GM06990 (cell line): ENCODE data around the gene HENMT1.
A peak's percentile ranks its signal among the peaks of the same experiment; 100 is the strongest.
"Not testable (repeated sequence)": the region's sequence is repeated elsewhere in the genome, so short reads cannot be mapped to it uniquely, and the experiment has no call there.

Experiments
- DNase-seq: peaks from one replicate; pipeline ENCODE4 v3.0.0-alpha.2; 2011; ENCODE audit not compliant: insufficient read length; ENCODE audit errors: extremely low read depth
- H3K27me3 ChIP-seq: replicated peaks from 2 replicates; pipeline ENCODE4 v1.6.0; 2011; ENCODE audit warnings: low read length; ENCODE audit not compliant: control insufficient read depth, insufficient read depth
- H3K36me3 ChIP-seq: 2 replicates; pipeline ENCODE4 v1.5.1; 2011; ENCODE audit warnings: low read length; ENCODE audit not compliant: control insufficient read depth, insufficient read depth
- H3K4me3 ChIP-seq: replicated peaks from 2 replicates; pipeline ENCODE4 v1.5.1; 2011; ENCODE audit warnings: low read depth, mild to moderate bottlenecking, control low read depth, low read length
- CTCF ChIP-seq: IDR thresholded peaks from 2 replicates; pipeline ENCODE4 v1.5.1; 2011; ENCODE audit warnings: low read length, control low read depth, mild to moderate bottlenecking, inconsistent platforms; ENCODE audit not compliant: insufficient read depth, poor library complexity, severe bottlenecking

Gene HENMT1

GRCh38 chr1:108646648-108647269 lies 14.1 kb downstream of the HENMT1 start:
- Histone ChIP-seq H3K27me3 (no peaks in the 10 kb centered on the region), H3K36me3 (no peaks in the 10 kb centered on the region; the same call in 1 of the 2 replicates), H3K4me3 (no peak overlapping the region)
- peak; percentile 9 for DNase-seq
- TF ChIP-seq CTCF = no peak

GRCh38 chr1:108646265-108646647 lies 14.6 kb downstream of the HENMT1 start:
- Histone ChIP-seq H3K27me3 (no peaks in the 10 kb centered on the region), H3K36me3 (no peaks in the 10 kb centered on the region; the same call in 1 of the 2 replicates), H3K4me3 (no peak overlapping the region)
- no peak for DNase-seq
- no peak for TF ChIP-seq CTCF

GRCh38 chr1:108645564-108646184 lies 15.2 kb downstream of the HENMT1 start:
- TF ChIP-seq CTCF = no peak
- no peak overlapping the region for H3K4me3 ChIP-seq
- H3K36me3 ChIP-seq = no peaks in the 10 kb centered on the region; the same call in 1 of the 2 replicates
- H3K27me3 ChIP-seq = no peaks in the 10 kb centered on the region
- DNase-seq = no peak

- no peaks in the 10 kb centered on the region; the same call in 1 of the 2 replicates for H3K36me3 ChIP-seq
- DNase-seq = no peak
- no peak for TF ChIP-seq CTCF
- H3K27me3 ChIP-seq = no peaks in the 10 kb centered on the region
- no peak overlapping the region for H3K4me3 ChIP-seq
Measured at GRCh38 chr1:108644984-108645383, 15.9 kb downstream of the HENMT1 start.

DNA sequence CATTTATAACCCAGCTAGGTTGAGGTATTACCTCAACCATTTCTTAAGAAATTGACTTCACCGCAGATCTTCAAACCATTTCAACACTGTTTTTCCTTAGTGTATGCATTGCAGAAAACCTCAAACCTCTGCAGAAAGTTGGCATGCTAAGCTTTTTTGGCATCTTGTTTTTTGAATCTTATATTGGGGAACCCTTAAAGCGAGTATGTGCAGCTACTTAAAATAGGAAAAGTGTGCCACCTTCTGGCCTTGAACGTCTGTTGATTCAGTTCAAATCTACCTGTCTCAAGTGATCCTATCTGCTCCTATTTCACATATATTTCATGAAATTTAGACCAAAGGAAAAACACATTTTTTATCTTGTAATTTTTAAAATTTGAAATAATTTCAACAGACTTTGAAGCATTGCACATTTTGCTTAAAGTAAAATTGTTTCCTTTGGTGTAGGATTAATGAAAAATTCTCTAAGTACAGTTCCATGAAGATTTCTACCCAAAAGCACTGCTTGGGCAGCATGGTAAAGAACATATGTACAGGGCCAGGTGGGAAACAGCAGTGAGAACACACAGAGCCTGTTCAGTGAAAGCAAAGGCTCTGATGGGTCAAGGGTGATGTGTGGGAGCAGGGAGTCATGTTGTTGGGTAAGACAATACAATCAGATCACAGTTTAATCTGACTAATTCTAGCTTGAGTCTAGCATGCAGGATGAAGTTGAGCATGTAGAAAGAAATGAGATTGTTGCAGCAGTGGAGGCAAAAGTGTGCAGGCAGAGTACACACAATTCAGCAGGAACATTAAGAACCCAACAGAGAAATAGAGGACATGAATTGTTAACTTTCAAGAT lies 17.2 kb downstream of the HENMT1 start:
- Histone ChIP-seq H3K27me3 (no peaks in the 10 kb centered on the region), H3K4me3 (no peak overlapping the region), H3K36me3 (no peaks in the 10 kb centered on the region; the same call in 1 of the 2 replicates)
- TF ChIP-seq CTCF = peak; percentile 45
- DNase-seq = no peak

DNA sequence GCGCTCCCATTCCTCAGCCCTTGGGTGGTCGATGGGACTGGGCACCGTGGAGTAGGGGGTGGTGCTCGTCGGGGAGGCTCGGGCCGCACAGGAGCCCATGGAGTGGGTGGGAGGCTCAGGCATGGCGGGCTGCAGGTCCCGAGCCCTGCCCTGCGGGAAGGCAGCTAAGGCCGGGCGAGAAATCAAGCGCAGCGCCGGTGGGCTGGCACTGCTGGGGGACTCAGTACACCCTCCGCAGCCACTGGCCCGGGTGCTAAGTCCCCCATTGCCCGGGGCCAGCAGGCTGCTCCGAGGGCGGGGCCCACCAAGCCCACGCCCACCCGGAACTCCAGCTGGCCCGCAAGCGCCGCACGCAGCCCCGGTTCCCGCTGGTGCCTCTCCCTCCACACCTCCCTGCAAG lies 20.0 kb downstream of the HENMT1 start:
- not testable (repeated sequence) for H3K36me3 ChIP-seq, H3K27me3 ChIP-seq, H3K4me3 ChIP-seq, DNase-seq
